Mucosa of rectum (tissue), 2 donors: ENCODE measurements around the gene EXD3.
"Not testable (repeated sequence)": the region's sequence is repeated elsewhere in the genome, so short reads cannot be mapped to it uniquely, and the experiment has no call there.

Experiments used
- H3K27ac ChIP-seq, 2 donors: one replicate each; pipeline ENCODE4 v1.7.0; 2013; ENCODE audit warnings: inconsistent platforms in 2 of 2, low read depth in 2 of 2, low read length in 2 of 2
- H3K27me3 ChIP-seq, 2 donors: one replicate each; pipeline ENCODE4 v1.7.0; 2013; ENCODE audit warnings: low read length in 2 of 2; ENCODE audit not compliant: control insufficient read depth in 2 of 2, insufficient read depth in 2 of 2
- H3K36me3 ChIP-seq, 2 donors: one replicate each; pipeline ENCODE4 v1.7.0; 2013; ENCODE audit warnings: low read length in 2 of 2; ENCODE audit not compliant: control insufficient read depth in 2 of 2, insufficient read depth in 2 of 2
- H3K4me1 ChIP-seq, 2 donors: one replicate each; pipeline ENCODE4 v1.7.0; 2013; ENCODE audit warnings: low read length in 2 of 2, mild to moderate bottlenecking in 1 of 2; ENCODE audit not compliant: control insufficient read depth in 2 of 2, insufficient read depth in 2 of 2
- H3K4me3 ChIP-seq, 2 donors: one replicate each; pipeline ENCODE4 v1.7.0; 2013; ENCODE audit warnings: low read length in 2 of 2
- H3K9ac ChIP-seq, 2 donors: one replicate each; pipeline ENCODE4 v1.7.0; 2013; ENCODE audit warnings: low read length in 2 of 2, low read depth in 1 of 2, mild to moderate bottlenecking in 1 of 2
- H3K9me3 ChIP-seq, 2 donors: one replicate each; pipeline ENCODE4 v1.7.0; 2013; ENCODE audit warnings: low read length in 2 of 2; ENCODE audit not compliant: control insufficient read depth in 2 of 2
- donor health status: healthy.
- donor health status: Normal muscosa, but diverticular disease.

Gene EXD3

GRCh38 chr9:137452761-137453642, 30.0 kb upstream of the EXD3 start:
- Histone ChIP-seq H3K27me3 (no peaks in the 10 kb centered on the region), H3K9ac (peak overlapping the region in 1 of 2 donors; percentile 11), H3K27ac (no peak overlapping the region), H3K36me3 (peaks cover 0 to 11% of the 10 kb centered on the region in 2 donors), H3K9me3 (no peaks in the 10 kb centered on the region), H3K4me3 (peak overlapping the region in 1 of 2 donors; percentile 52), H3K4me1 (peaks cover 11% of the 10 kb centered on the region in 2 donors)

GRCh38 chr9:137452006-137452760, 29.2 kb upstream of the EXD3 start:
- Histone ChIP-seq H3K4me1 (peaks cover 9 to 11% of the 10 kb centered on the region in 2 donors), H3K4me3 (no peak overlapping the region), H3K9me3 (no peaks in the 10 kb centered on the region), H3K27ac (no peak overlapping the region), H3K27me3 (no peaks in the 10 kb centered on the region), H3K36me3 (peaks cover 0 to 11% of the 10 kb centered on the region in 2 donors), H3K9ac (no peak overlapping the region)

GRCh38 chr9:137451264-137452005, 28.5 kb upstream of the EXD3 start:
- H3K27ac ChIP-seq, H3K4me3 ChIP-seq, H3K9me3 ChIP-seq, H3K9ac ChIP-seq, H3K27me3 ChIP-seq: not testable (repeated sequence)
- Histone ChIP-seq H3K36me3 (peaks cover 0 to 11% of the 10 kb centered on the region in 2 donors), H3K4me1 (peaks cover 9 to 11% of the 10 kb centered on the region in 2 donors)

GRCh38 chr9:137450539-137451222, 27.7 kb upstream of the EXD3 start:
- not testable (repeated sequence) for H3K9me3 ChIP-seq, H3K9ac ChIP-seq, H3K27me3 ChIP-seq, H3K4me3 ChIP-seq, H3K27ac ChIP-seq
- Histone ChIP-seq H3K4me1 (peaks cover 11 to 14% of the 10 kb centered on the region in 2 donors), H3K36me3 (peaks cover 0 to 11% of the 10 kb centered on the region in 2 donors)

- Histone ChIP-seq H3K4me1 (peaks cover 13 to 18% of the 10 kb centered on the region in 2 donors), H3K36me3 (peaks cover 0 to 11% of the 10 kb centered on the region in 2 donors), H3K9ac (no peak overlapping the region), H3K27me3 (peaks cover 0 to 2% of the 10 kb centered on the region in 2 donors), H3K27ac (no peak overlapping the region), H3K4me3 (no peak overlapping the region), H3K9me3 (no peaks in the 10 kb centered on the region)
Observed at GRCh38 chr9:137449931-137450538, 27.1 kb upstream of the EXD3 start.

- peaks cover 0 to 2% of the 10 kb centered on the region in 2 donors for H3K27me3 ChIP-seq
- H3K27ac ChIP-seq, result no peak overlapping the region
- H3K36me3 ChIP-seq, result peaks cover 0 to 11% of the 10 kb centered on the region in 2 donors
- H3K4me3 ChIP-seq, result no peak overlapping the region
- no peaks in the 10 kb centered on the region for H3K9me3 ChIP-seq
- H3K4me1 ChIP-seq, result peaks cover 6 to 11% of the 10 kb centered on the region in 2 donors
- H3K9ac ChIP-seq, result no peak overlapping the region
Observed at GRCh38 chr9:137449081-137449844, 26.3 kb upstream of the EXD3 start.

- peaks cover 5 to 10% of the 10 kb centered on the region in 2 donors for H3K4me1 ChIP-seq
- no peak overlapping the region for H3K27ac ChIP-seq
- peaks cover 0 to 11% of the 10 kb centered on the region in 2 donors for H3K36me3 ChIP-seq
- H3K27me3 ChIP-seq, result peaks cover 0 to 2% of the 10 kb centered on the region in 2 donors
- no peaks in the 10 kb centered on the region for H3K9me3 ChIP-seq
- H3K4me3 ChIP-seq, result no peak overlapping the region
- H3K9ac ChIP-seq, result no peak overlapping the region
Observed at GRCh38 chr9:137448602-137448962, 25.6 kb upstream of the EXD3 start.

- H3K4me1 ChIP-seq, result peaks cover 5 to 10% of the 10 kb centered on the region in 2 donors
- H3K9ac ChIP-seq, result no peak overlapping the region
- H3K36me3 ChIP-seq, result peaks cover 0 to 11% of the 10 kb centered on the region in 2 donors
- no peak overlapping the region for H3K4me3 ChIP-seq
- H3K27ac ChIP-seq, result no peak overlapping the region
- H3K27me3 ChIP-seq, result peaks cover 0 to 2% of the 10 kb centered on the region in 2 donors
- no peaks in the 10 kb centered on the region for H3K9me3 ChIP-seq
Observed at GRCh38 chr9:137447722-137448601, 25.0 kb upstream of the EXD3 start.
